NCI-H748 treated with DMSO at 0.1 percent for 48 hours (cell line): ENCODE results near the gene B4GALT4.
"Not testable (repeated sequence)": the region's sequence is repeated elsewhere in the genome, so short reads cannot be mapped to it uniquely, and the experiment has no call there.

Experiments
- DNase-seq: peaks from one replicate; lab custom pipeline; 2025; lab: John Stamatoyannopoulos, UW

Gene B4GALT4

DNA sequence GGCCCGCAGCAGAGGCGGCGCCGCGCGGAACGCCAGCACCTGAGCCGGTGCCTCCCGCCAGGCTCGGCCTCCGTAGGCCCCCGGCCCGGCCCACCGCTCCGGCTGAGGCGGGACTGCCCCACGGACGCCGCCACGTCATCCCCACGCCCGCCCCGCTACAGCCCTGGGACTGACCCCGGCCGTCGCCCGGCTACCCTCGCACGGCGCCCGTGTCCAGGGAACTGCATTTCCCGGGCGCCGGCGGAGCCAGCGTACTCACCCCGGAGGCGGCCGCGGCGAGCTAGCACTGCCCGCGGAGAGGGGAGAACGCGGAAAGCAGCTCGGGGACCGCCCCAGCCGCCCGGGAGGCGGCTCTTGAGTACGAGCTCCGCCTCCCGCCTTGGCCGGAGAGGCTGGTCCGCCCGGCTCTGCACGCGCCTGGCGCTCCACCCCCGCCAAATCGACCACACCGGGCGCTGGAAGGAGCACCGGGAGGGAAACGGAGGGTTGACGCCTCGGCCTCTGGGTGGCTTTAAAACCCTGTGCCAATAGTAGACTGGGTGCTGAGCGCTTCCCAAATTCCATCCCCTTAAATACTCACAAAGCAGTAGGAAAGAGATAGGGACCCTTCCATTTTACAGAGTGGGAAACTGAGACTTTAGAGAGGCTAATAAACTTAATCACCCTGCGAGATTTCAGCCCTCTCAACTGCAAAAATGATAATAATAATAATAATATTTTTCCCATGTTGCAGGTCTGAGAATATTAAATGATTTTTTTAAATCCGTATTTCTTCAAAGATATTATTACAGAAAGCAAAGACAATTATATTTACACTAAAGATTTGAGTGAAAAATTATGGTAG, at the start of gene B4GALT4:
Gene B4GALT4, minus strand, starts transcription at position 288 of the 844 bp plus-strand sequence. CDS start 10,779 bp downstream, outside the sequence.
- peak; percentile 15 for DNase-seq

GRCh38 chr3:119289404-119289770, 48.7 kb upstream of the B4GALT4 start:
- no peak for DNase-seq

- no peak for DNase-seq
These were observed 48.2 kb upstream of the B4GALT4 start for GRCh38 chr3:119288669-119289403.

DNA sequence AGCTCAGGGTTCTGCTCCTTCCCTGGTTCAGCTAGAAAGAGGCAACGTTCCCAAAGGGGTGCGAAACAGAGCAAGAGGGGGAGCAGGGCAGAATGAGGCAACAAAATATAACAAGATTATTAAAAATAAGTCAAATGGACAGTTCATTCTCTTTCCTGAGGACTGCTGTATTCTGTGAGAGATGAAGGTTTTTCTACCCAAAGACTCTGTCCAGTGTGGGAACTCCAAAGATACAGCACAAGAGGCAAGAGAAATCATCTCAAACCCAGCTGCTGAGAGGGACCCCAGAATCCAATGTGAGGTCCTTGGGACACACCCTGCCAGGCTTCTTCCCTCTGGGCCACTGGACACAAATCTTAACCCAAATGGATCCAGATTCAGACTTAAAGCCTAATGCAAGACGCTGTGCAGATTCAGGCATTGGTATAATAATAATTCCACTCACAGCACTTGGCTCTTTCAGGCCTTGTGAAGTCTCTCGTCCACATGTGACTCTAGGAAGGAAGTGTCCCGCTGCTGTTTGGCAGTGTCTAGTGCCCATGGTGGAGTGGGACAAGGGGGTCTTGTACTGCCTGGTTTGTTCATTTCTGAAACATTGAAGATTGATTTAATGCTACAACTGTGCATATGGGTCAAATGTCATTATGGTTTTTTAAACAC, 39.0 kb upstream of the B4GALT4 start:
- DNase-seq = no peak

DNA sequence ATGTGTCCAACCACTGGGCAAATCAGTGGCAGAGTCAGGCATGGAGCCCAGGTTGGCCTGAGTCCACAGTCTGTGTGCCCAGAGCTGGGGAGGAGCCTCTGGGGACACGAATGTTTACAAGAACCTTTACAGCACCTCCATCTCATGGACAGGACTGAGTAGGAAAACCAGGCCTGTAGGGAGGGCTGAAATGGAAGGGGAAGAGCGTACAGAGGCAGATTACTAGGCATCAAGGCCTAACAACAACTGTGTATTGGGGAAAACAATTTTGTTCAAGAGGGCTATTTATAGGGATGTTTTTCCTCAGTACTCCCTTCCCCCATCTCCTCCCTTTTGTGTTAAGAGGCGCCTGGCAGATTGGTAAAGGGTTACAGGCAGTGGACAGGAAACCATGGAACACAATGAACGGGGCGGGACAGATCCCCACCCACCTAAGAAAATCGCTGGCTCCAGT, 38.5 kb upstream of the B4GALT4 start:
- DNase-seq = peak; percentile 67

GRCh38 chr3:119276680-119277079, 36.0 kb upstream of the B4GALT4 start:
- no peak for DNase-seq

GRCh38 chr3:119270212-119270611, 29.5 kb upstream of the B4GALT4 start:
- not testable (repeated sequence) for DNase-seq

GRCh38 chr3:119261055-119261454, 20.4 kb upstream of the B4GALT4 start:
- no peak for DNase-seq

DNA sequence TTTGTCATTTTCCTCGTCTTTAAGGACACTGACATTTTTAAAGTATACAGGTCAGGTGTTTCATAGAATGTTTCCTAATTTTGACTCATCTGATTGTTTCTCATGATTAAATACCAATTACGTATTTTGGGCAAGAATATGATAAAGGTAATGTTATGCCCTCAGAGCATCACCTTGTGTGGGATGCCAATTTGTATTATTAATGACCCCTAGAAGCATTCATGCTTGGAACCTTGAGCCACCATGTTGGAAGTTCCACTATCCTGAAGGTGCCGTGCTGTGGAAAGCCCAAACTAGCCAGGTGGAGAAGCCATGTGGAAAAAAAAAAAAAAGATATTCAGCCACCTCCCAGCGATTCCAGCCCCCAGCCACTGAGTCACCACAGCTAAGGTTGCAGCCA, 19.1 kb upstream of the B4GALT4 start:
- no peak for DNase-seq

DNA sequence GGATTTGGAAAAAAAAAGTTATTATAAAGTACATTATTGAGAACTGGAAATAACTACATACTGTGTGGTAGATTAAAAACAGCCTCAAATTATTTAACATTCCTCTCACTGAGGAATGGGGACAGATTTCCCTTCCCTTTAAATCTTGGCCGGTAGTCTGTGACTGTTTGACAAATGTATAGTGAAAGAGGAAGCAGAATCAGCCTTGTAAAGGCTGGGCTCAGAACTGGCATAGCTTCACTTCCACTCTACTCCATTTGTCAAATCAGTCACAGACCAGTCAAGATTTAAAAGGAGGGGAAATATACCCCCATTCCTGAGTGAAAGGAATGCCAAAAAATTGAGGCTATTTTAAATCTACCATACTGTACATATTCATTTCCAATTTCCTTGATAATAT, 18.2 kb upstream of the B4GALT4 start:
- no peak for DNase-seq

DNA sequence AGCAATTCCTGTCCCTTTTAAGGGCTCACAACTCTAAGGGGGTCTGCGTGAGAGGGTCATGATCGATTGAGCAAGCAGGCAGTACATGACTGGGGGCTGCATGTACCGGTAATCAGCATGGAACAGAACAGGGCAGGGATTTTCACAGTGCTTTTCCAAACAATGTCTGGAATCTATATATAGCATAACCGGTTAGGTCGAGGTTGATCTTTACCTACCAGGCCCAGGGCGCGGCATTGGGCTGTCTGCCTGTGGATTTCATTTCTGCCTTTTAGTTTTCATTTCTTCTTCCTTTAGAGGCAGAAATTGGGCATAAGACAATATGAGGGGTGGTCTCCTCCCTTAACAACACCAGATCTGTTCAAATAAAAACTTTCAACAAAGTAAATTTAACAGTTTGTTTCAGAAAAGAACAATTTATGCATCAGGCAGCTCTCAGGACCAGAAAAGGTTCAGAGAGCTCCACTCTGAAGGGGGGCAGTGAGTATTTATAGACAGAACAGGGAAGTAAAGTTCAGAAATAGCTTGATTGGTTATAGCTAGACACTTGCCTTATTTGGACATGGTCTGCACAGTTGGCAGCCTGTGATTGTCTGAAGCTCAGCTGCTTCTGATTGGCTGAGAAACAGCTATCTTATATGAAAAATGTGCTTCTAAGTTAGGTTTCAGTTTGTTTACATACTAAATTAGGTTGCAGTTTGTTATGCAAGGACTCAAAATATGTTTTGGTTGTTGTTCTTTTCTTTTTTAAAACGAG, 17.2 kb upstream of the B4GALT4 start:
- DNase-seq = no peak

DNA sequence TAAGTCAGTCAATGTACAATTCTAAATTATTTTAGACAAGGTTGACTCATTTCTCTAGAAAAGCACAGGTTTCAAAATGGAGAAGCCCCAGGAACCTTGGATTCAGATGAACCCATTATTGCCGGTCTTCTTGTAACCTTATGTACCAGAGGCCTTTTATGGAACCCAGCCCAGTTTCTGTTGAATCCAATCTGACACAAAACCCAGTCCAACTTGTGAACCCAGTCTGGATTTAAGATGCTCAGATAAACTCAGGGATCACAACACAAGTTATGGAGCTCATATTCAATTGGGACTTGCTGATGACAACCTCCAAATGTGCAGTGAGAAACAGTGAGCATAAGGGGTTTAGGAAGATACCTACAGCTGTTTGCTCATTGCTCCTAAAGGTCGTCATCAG, 16.4 kb upstream of the B4GALT4 start:
- no peak for DNase-seq

GRCh38 chr3:119255214-119255613, 14.5 kb upstream of the B4GALT4 start:
- DNase-seq = no peak

GRCh38 chr3:119245778-119246177, 5.1 kb upstream of the B4GALT4 start:
- DNase-seq = no peak

- no peak for DNase-seq
These were observed 3.0 kb upstream of the B4GALT4 start for GRCh38 chr3:119243712-119244111.

GRCh38 chr3:119243058-119243529, 2.4 kb upstream of the B4GALT4 start:
- DNase-seq = not testable (repeated sequence)

DNA sequence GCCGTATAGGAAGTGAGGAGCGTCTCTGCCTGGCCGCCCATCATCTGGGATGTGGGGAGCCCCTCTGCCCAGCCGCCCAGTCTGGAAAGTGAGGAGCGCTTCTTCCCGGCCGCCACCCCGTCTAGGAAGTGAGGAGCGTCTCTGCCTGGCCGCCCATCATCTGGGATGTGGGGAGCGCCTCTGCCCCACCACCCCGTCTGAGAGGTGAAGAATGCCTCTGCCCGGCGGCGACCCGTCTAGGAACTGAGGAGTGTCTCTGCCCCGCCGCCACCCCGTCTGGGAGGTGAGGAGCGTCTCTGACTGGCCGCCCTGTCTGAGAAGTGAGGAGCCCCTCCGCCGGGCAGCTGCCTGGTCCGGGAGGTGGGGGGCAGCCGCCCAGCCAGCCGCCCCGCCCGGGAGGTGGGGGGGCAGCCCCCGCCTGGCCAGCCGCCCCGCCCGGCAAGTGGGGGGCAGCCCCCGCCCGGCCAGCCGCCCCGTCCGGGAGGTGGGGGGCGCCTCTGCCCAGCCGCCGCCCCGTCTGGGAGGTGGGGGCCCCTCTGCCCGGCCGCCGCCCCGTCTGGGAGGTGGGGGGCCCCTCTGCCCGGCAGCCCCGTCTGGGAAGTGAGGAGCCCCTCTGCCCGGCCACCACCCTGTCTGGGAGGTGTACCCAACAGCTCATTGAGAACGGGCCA, 1.8 kb upstream of the B4GALT4 start:
- not testable (repeated sequence) for DNase-seq

GRCh38 chr3:119240101-119240590, 532 bp downstream of the B4GALT4 start:
- DNase-seq = peak; percentile 8

GRCh38 chr3:119239206-119239820, 1.4 kb downstream of the B4GALT4 start:
- DNase-seq = no peak

- no peak for DNase-seq
These were observed 2.3 kb downstream of the B4GALT4 start for GRCh38 chr3:119238363-119238762.

- DNase-seq = no peak
These were observed 3.4 kb downstream of the B4GALT4 start for GRCh38 chr3:119237299-119237698.
